ENCODE measurements around the gene MBOAT2. TPM values are rescaled to one million over a fixed set of nuclear protein-coding genes. Genes with fewer than 3 reads are reported as not detected.
A peak's percentile ranks its signal among the peaks of the same experiment; 100 is the strongest.

MBOAT2 gene
- total RNA-seq, 5 donors from 2014 or later (not counting 1 experiment from before 2014, with no cell fraction given) = 1.3 to 3.0 (median 2.7) TPM

DNA sequence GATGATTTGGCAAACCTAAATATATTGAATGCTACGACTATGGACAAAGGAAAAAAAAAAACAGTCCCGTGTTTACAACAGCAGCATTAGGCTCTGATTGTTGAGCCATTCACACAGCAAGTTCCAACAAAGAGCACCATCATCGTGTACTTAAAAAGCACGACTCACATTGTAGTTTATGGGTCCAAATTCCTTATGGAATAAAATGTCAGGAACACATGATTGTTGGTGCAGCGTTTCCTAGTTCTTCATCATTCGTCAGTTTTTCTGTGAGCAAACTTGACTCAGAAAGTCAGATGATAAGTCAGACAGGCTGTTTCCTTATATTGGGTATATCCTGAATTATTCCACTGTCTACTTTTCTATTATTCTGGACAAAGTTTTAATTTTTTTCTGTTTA is 156.1 kb downstream of the MBOAT2 start:
- Mint-ChIP-seq H3K4me3 (no peak overlapping the region), H3K4me1 (no peaks in the 10 kb centered on the region), H3K36me3 (no peaks in the 10 kb centered on the region), H3K27ac (no peak overlapping the region), H3K27me3 (peaks cover 27 to 41% of the 10 kb centered on the region in 2 donors), H3K9me3 (no peaks in the 10 kb centered on the region)
- Histone ChIP-seq H3K4me1 (ENCODE audit: control insufficient read depth in 1 of 2, extremely low read depth in 1 of 2, insufficient read depth in 2 of 2, low read length in 2 of 2) (no peaks in the 10 kb centered on the region), H3K27ac (ENCODE audit: low read length) (no peak overlapping the region), H3K9me3 (no peaks in the 10 kb centered on the region), H3K4me3 (ENCODE audit: control insufficient read depth in 1 of 2, extremely low read depth in 1 of 2, low read length in 1 of 2) (no peak overlapping the region), H3K27me3 (replicated peaks in 1 of 2; ENCODE audit: control insufficient read depth in 2 of 2, extremely low read depth in 1 of 2, insufficient read depth in 2 of 2, low read length in 1 of 2) (peaks cover 0 to 27% of the 10 kb centered on the region in 2 experiments), H3K36me3 (ENCODE audit: control insufficient read depth in 2 of 2, extremely low read depth in 1 of 2, insufficient read depth in 1 of 2, low read length in 1 of 2) (no peaks in the 10 kb centered on the region)
- no peak for ATAC-seq (replicated peaks in 1 of 4)
- POLR2A ChIA-PET = no interaction called here
- CTCF ChIA-PET = interaction anchor here in 1 of 2 donors (0.6 kb wide), 1 partner anchor 12 kb away, joined by 3 read pairs; no protein-coding TSS in a partner anchor
- DNase-seq = no peak
- 90% methylated on average over 2 of the region's 6 CpGs for WGBS (ENCODE audit: insufficient coverage)

DNA sequence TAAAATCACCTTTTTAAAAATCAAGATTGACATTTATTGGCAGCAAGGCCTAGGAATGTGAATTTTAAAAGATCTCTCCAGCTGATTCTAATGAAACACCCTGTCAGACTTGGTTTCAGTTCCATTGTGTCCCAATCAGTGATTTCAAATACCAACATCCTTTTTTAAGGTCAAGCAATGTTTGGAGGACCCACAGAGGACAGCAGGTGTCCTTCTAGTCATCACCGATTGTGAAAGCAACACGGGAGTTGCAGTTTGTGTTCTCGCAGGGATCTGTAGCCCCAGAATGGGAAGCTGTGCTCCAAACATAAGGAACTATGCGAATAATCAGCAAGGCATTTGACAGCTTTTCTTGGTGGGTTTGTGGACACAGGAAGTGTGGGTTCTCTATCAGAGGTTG is 161.6 kb downstream of the MBOAT2 start:
- peaks cover 0 to 21% of the 10 kb centered on the region in 2 experiments for H3K27me3 ChIP-seq (replicated peaks in 1 of 2; ENCODE audit: control insufficient read depth in 2 of 2, extremely low read depth in 1 of 2, insufficient read depth in 2 of 2, low read length in 1 of 2)
- no peak overlapping the region for H3K27ac Mint-ChIP-seq
- H3K27ac ChIP-seq (ENCODE audit: low read length) = no peak overlapping the region
- WGBS (ENCODE audit: insufficient coverage) = 87% methylated on average over 4 of the region's 4 CpGs
- ChIA-PET POLR2A (interaction anchor here in 1 of 2 donors (0.5 kb wide), 1 partner anchor 1826 kb away, joined by 6 read pairs; no protein-coding TSS in a partner anchor), CTCF (no interaction called here)
- H3K9me3 ChIP-seq = no peaks in the 10 kb centered on the region
- H3K4me1 ChIP-seq (ENCODE audit: control insufficient read depth in 1 of 2, extremely low read depth in 1 of 2, insufficient read depth in 2 of 2, low read length in 2 of 2) = peaks cover 2 to 9% of the 10 kb centered on the region in 2 experiments
- no peaks in the 10 kb centered on the region for H3K9me3 Mint-ChIP-seq
- no peaks in the 10 kb centered on the region for H3K36me3 ChIP-seq (ENCODE audit: control insufficient read depth in 2 of 2, extremely low read depth in 1 of 2, insufficient read depth in 1 of 2, low read length in 1 of 2)
- peaks cover 19 to 25% of the 10 kb centered on the region in 2 donors for H3K27me3 Mint-ChIP-seq
- H3K36me3 Mint-ChIP-seq = peaks cover 2% of the 10 kb centered on the region
- no peak overlapping the region for H3K4me3 Mint-ChIP-seq
- H3K4me1 Mint-ChIP-seq = peaks cover 9 to 17% (median 11%) of the 10 kb centered on the region in 3 donors
- DNase-seq (no peak), ATAC-seq (replicated peaks in 1 of 4) (no peak)
- H3K4me3 ChIP-seq (ENCODE audit: control insufficient read depth in 1 of 2, extremely low read depth in 1 of 2, low read length in 1 of 2) = no peak overlapping the region

DNA sequence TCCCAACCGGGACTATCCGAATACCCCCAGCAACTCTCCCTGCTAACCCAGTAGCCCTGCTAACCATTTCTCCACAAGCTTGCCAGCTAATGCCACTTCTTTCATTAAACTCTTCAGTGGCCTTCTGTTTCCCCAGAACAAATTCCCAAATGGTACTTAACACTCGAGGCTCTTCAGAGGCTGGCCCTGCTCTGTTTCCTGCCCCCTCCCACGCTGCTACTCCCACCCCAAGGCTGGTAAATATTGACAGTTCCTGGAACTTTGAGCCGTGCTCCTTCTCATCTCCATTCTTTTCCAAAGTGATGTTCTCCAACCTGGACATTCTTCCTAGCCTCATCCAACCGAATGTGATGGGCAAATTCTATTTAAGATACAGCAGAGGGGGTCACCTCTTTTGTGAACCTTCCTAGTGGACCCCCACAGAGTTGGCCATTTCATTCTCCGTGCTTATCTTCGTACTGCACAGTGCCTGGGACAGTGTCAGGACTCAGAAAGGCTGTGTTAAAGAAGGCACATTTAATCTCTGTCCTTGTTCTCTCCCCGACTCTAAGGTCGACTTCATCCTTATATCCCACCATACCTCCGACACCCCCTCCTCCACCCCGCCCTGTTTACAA is 162.9 kb downstream of the MBOAT2 start:
- CTCF ChIA-PET = interaction anchor here in 1 of 2 donors (0.6 kb wide), 1 partner anchor 17 kb away, joined by 3 read pairs; no protein-coding TSS in a partner anchor
- no peak overlapping the region for H3K27ac Mint-ChIP-seq
- ATAC-seq (replicated peaks in 1 of 4) = no peak

DNA sequence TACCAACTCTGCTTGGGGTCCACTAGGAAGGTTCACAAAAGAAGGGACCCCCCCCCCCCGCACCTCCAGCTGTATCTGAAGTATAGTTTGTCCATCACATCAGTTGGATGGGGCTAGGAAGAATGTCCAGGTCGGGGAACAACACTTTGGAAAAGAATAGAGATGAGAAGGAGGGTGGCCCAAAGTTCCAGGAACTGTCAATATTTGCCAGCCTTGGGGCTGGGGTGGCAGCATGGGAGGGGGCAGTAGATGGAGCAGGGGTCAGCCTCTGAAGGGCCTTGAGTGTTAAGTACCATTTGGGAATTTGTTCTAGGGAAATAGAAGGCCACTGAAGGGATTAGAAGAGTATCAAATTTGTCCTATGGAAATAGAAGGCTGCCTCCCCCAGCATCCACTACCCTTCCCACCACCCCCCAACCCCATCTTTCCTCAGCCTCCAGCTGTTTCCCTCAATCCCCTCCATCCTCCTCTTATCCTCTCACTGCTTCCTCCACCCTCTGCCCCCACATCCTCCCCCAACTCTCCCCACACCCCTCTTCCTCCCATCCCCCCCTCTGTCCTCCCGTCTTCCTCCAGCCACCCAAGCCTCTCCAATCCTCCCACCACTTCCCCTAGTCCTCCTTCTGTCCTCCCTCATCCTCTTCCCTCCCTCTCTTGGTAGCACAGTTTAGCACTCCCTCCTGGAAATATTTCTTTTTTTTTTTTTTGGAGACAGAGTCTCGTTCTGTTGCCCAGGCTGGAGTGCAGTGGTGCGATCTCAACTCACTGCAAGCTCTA is 164.1 kb downstream of the MBOAT2 start:
- peaks cover 0 to 9% of the 10 kb centered on the region in 2 experiments for H3K27me3 ChIP-seq (replicated peaks in 1 of 2; ENCODE audit: control insufficient read depth in 2 of 2, extremely low read depth in 1 of 2, insufficient read depth in 2 of 2, low read length in 1 of 2)
- no peaks in the 10 kb centered on the region for H3K9me3 ChIP-seq
- H3K4me1 ChIP-seq (ENCODE audit: control insufficient read depth in 1 of 2, extremely low read depth in 1 of 2, insufficient read depth in 2 of 2, low read length in 2 of 2) = peaks cover 17 to 30% of the 10 kb centered on the region in 2 experiments
- DNase-seq (no peak), ATAC-seq (replicated peaks in 1 of 4) (no peak)
- ChIA-PET POLR2A (interaction anchor here in 1 of 2 donors (0.6 kb wide), 1 partner anchor 1967 kb away, joined by 11 read pairs; no protein-coding TSS in a partner anchor), CTCF (interaction anchor here in 1 of 2 donors (0.6 kb wide), 1 partner anchor 1286 kb away, joined by 6 read pairs; no protein-coding TSS in a partner anchor)
- H3K36me3 ChIP-seq (ENCODE audit: control insufficient read depth in 2 of 2, extremely low read depth in 1 of 2, insufficient read depth in 1 of 2, low read length in 1 of 2) = no peaks in the 10 kb centered on the region
- H3K36me3 Mint-ChIP-seq = peaks cover 3% of the 10 kb centered on the region
- H3K4me1 Mint-ChIP-seq = peaks cover 34 to 41% (median 34%) of the 10 kb centered on the region in 3 donors
- no peak overlapping the region for H3K4me3 Mint-ChIP-seq
- H3K27ac ChIP-seq (ENCODE audit: low read length) = no peak overlapping the region
- H3K27ac Mint-ChIP-seq = no peak overlapping the region
- 74% methylated on average over 3 of the region's 5 CpGs for WGBS (ENCODE audit: insufficient coverage)
- no peaks in the 10 kb centered on the region for H3K9me3 Mint-ChIP-seq
- H3K4me3 ChIP-seq (ENCODE audit: control insufficient read depth in 1 of 2, extremely low read depth in 1 of 2, low read length in 1 of 2) = no peak overlapping the region
- peaks cover 0 to 4% of the 10 kb centered on the region in 2 donors for H3K27me3 Mint-ChIP-seq

More for the DNA sequence above, 162.9 kb downstream of the MBOAT2 start:
- Mint-ChIP-seq H3K9me3 (no peaks in the 10 kb centered on the region), H3K4me3 (no peak overlapping the region), H3K27me3 (peaks cover 8 to 12% of the 10 kb centered on the region in 2 donors), H3K4me1 (peaks cover 21 to 29% (median 22%) of the 10 kb centered on the region in 3 donors), H3K36me3 (peaks cover 2% of the 10 kb centered on the region)
- WGBS (ENCODE audit: insufficient coverage) = 78% methylated on average over 7 of the region's 12 CpGs
- Histone ChIP-seq H3K9me3 (no peaks in the 10 kb centered on the region), H3K4me1 (ENCODE audit: control insufficient read depth in 1 of 2, extremely low read depth in 1 of 2, insufficient read depth in 2 of 2, low read length in 2 of 2) (peaks cover 12 to 22% of the 10 kb centered on the region in 2 experiments), H3K4me3 (ENCODE audit: control insufficient read depth in 1 of 2, extremely low read depth in 1 of 2, low read length in 1 of 2) (no peak overlapping the region), H3K36me3 (ENCODE audit: control insufficient read depth in 2 of 2, extremely low read depth in 1 of 2, insufficient read depth in 1 of 2, low read length in 1 of 2) (no peaks in the 10 kb centered on the region), H3K27me3 (replicated peaks in 1 of 2; ENCODE audit: control insufficient read depth in 2 of 2, extremely low read depth in 1 of 2, insufficient read depth in 2 of 2, low read length in 1 of 2) (peaks cover 0 to 17% of the 10 kb centered on the region in 2 experiments), H3K27ac (ENCODE audit: low read length) (no peak overlapping the region)
- DNase-seq = no peak
- POLR2A ChIA-PET = no interaction called here

DNA sequence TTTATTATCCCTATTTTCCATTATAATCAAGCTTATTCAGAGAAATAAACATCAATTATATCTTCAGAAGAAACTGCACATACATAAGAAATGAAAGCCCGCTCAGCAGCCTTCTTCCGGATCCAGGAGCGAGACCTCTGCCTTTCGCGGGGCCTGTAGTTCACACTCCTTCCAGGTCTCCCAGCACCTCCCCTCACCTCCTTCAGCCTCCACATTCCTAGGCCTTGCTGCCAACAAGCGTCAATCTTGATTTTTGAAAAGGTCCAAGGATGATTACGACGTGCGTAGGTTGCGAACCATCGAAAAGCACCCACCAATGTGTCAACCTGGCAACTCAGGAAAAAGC is 165.7 kb downstream of the MBOAT2 start:
- peak overlapping the region; percentile 96 to 100 (median 99) for H3K4me3 Mint-ChIP-seq
- 91% methylated on average over 10 of the region's 11 CpGs for WGBS (ENCODE audit: insufficient coverage)
- ChIA-PET CTCF (interaction anchor here (0.6 to 0.7 kb wide), 5 partner anchors 613 to 1744 kb away, joined by 3 to 6 read pairs (median 4); partner anchors contain the start of gene TAF1B (in 1 of the 2)), POLR2A (interaction anchor here (0.6 to 0.7 kb wide), 3 partner anchors 34 to 1973 kb away, joined by 3 to 5 read pairs (median 3); no protein-coding TSS in a partner anchor)
- ATAC-seq (replicated peaks in 1 of 4) (peak in 2 of 4 experiments; percentile 12 to 17), DNase-seq (peak in 1 of 35 experiments; percentile 13)
- Histone ChIP-seq H3K4me3 (ENCODE audit: control insufficient read depth in 1 of 2, extremely low read depth in 1 of 2, low read length in 1 of 2) (peak overlapping the region in 1 of 2 donors; percentile 74), H3K27ac (ENCODE audit: low read length) (no peak overlapping the region), H3K9me3 (no peaks in the 10 kb centered on the region), H3K4me1 (ENCODE audit: control insufficient read depth in 1 of 2, extremely low read depth in 1 of 2, insufficient read depth in 2 of 2, low read length in 2 of 2) (peaks cover 19 to 33% of the 10 kb centered on the region in 2 experiments), H3K27me3 (replicated peaks in 1 of 2; ENCODE audit: control insufficient read depth in 2 of 2, extremely low read depth in 1 of 2, insufficient read depth in 2 of 2, low read length in 1 of 2) (peaks cover 0 to 4% of the 10 kb centered on the region in 2 experiments), H3K36me3 (ENCODE audit: control insufficient read depth in 2 of 2, extremely low read depth in 1 of 2, insufficient read depth in 1 of 2, low read length in 1 of 2) (no peaks in the 10 kb centered on the region)
- H3K27ac Mint-ChIP-seq = no peak overlapping the region
- H3K27me3 Mint-ChIP-seq = peaks cover 0 to 3% of the 10 kb centered on the region in 2 donors
- no peaks in the 10 kb centered on the region for H3K9me3 Mint-ChIP-seq
- peaks cover 7% of the 10 kb centered on the region for H3K36me3 Mint-ChIP-seq
- H3K4me1 Mint-ChIP-seq = peaks cover 47 to 57% (median 47%) of the 10 kb centered on the region in 3 donors

Data from T-cell (primary cell).